GM19452 (cell line): ENCODE measurements around the gene NUTF2.
"Not testable (repeated sequence)": the region's sequence is repeated elsewhere in the genome, so short reads cannot be mapped to it uniquely, and the experiment has no call there.

Source experiments
- ATAC-seq: cut with Tn5 transposase; IDR thresholded peaks from one replicate; pipeline ENCODE4 v1.9.1; 2021; ENCODE audit not compliant: unreplicated experiment

NUTF2 gene

DNA sequence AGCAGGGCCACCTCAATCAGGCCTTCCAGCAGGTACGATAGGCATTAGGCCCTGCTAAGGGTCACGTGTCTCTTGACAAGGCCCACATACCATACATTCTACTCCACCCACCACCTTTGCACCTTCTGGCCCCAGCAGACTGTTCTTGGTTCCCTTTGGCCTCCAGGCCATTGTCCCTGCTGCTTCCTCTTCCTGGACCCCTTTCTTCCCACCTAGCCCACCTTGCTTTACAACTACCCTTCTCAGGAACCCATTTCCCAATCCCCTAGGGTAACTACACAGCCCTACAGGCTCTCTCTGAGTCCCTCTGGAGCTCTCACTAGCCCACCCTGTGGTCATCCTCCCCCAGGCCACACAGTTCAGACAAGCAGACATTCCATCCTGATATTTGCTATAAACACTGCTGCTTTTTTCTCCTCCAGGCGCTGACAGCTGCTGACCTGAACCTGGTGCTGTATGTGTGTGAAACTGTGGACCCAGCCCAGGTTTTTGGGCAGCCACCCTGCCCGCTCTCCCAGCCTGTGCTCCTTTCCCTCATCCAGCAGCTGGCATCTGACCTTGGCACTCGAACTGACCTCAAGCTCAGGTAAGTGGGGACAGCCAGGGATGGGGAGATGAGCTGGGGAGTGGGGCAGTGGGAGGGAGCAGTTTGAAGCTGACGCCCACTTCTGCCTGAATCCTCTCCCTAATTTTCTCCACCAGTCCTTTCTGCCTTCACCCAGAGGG, 36.6 kb downstream of the NUTF2 start:
- ATAC-seq = no peak

DNA sequence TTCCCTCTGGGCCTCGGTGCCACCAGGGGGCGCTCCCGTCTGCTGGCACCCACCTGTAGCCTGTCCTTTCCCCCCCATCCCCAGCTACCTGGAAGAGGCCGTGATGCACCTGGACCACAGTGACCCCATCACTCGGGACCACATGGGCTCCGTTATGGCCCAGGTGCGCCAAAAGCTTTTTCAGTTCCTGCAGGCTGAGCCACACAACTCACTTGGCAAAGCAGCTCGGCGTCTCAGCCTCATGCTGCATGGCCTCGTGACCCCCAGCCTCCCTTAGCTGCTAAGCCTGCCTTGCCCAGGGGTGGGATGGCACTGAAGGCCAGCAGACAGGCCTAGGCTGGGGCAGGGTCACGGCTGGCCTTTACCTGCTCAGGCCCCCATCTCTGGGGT, 37.1 kb downstream of the NUTF2 start:
- no peak for ATAC-seq

DNA sequence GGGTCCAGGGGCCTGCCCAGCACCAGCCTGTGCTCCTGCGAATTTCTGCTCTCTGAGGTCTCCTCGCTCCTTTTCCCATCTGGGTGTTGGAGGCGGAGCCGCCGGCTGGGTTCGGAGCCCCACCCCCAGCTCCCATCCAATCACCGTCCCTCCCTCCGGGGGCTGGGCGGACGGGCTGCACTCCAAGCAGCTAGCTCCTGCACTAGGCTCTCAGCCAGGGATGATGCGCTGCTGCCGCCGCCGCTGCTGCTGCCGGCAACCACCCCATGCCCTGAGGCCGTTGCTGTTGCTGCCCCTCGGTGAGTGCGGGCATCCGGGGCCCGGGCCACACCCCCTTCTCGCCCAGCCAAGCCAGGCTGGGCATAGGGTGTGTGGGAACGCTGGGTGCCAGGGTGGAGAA, 38.0 kb downstream of the NUTF2 start, which contains the start of gene NRN1L:
Gene NRN1L, plus strand, starts transcription at position 202 of the 400 bp plus-strand sequence. Its CDS starts 19 bp downstream, at position 221.
- no peak for ATAC-seq

DNA sequence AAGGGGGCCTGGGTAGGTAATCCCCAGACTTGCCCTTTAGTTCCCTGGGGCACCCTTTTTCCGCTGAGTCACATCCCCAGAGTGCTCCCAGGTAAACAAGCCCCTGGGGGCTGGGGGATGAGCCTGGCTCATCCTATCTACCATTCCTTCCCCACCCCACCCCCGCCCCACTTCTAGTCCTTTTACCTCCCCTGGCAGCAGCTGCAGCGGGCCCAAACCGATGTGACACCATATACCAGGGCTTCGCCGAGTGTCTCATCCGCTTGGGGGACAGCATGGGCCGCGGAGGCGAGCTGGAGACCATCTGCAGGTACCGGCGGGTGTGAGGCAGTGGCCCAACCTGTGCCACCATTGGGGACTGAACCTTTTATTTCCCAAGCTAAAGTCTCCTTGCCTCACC, 38.8 kb downstream of the NUTF2 start:
- ATAC-seq = no peak

DNA sequence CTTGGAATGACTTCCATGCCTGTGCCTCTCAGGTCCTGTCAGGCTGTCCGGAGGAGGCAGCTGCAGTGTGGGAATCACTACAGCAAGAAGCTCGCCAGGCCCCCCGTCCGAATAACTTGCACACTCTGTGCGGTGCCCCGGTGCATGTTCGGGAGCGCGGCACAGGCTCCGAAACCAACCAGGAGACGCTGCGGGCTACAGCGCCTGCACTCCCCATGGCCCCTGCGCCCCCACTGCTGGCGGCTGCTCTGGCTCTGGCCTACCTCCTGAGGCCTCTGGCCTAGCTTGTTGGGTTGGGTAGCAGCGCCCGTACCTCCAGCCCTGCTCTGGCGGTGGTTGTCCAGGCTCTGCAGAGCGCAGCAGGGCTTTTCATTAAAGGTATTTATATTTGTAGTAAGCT, 39.2 kb downstream of the NUTF2 start:
- no peak for ATAC-seq

DNA sequence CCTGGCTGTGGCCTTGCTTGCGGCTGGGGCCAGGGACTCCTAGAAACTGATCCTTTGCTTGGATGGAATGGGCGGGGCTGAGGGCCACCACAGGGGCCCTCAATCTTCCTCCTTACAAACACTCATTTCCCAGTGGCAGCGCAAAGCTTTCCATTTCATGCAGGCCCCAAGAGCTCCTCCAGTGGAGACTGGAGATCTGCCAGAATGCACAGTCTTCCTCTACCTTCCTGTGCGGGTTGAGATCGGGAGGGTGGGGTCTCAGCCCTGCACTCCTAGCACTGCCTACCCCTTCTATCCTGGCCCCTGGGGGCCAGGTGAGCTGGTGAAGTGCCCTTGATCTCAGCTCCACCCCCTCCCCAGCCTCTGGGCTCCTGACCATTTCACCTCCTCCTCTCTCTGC, 39.7 kb downstream of the NUTF2 start:
- no peak for ATAC-seq

DNA sequence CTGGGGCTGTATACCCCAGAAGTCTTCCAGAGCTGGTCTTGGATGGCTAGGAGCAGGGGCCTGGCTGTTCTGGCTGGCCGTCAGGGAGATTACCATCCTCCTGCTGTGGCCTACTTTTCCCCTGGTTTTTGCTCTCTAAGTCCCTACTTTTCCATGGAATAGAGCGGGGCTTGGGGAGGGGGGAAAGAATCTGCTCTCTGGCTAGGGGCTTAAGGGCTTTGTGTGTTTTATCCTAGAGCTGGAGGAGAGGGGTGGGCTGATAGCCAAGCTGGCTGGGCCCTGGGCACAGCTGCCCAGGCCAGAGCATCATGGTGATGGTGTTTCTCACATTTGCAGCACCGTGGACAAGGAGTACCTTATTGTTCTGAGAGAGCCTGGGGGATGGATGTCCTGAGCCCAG, 41.6 kb downstream of the NUTF2 start:
- no peak for ATAC-seq

DNA sequence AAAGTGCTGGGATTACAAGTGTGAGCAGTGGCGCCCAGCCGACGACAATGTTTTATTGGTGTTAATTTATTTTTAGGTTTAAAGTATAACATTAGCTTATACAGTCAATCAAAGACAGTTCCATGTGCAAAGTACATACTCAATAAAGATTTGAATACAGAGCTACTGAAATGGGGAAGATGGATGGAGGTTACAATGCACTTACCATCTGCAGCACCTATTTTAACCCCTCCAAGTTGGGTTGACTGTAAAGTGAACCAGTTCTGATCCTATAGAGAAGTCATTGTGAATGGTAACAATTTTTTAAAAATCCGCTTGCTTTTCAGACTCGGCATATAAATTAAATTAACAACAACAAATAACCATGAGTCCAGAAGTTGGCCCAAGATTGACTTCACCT, 45.6 kb downstream of the NUTF2 start:
- no peak for ATAC-seq

DNA sequence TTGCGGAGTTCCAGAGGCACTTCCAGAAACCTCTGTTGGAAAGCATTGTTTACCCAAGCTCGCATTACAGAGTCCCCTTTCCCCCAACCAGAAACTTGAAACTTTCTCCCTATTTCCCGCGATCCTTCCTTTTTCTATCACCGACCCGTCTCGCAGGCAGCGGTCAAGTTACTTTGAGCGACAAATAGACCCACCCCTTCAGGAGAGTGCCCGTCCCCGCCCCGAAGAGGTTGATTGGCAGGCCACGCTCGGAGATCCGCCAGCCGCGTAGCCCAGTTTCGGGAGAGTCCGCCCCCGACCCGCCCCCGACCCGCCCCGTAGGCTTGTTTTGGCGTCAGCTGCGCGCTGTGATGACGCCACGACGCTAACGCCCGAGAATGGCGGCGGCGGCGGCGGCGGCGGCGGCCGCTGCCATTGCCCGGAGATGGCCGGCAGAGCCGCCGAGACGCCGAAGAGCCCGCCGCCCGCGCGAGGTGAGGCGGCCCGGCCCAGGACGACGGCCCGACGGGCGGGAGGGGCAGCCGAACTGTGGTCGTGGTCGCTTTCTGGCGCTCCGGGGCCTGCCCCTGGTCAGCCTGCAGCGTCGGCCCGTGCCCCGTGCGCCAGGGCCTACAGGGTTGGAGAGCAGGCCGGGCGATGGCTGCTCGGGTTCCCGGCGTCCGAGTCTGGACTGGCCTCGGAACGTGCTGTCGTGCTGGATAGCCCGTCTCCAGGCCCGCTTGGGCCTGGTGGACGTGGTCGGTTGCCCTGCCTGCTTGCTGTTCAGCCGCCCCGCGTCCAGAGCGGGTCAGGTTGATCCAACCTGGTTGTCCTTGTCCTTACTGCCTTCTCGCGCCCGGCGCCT, 46.4 kb downstream of the NUTF2 start, which contains the start of gene PSKH1:
Gene PSKH1, plus strand, starts transcription at position 356 of the 844 bp plus-strand sequence. CDS start 15,496 bp downstream, outside the sequence.
- ATAC-seq = peak; percentile 84

DNA sequence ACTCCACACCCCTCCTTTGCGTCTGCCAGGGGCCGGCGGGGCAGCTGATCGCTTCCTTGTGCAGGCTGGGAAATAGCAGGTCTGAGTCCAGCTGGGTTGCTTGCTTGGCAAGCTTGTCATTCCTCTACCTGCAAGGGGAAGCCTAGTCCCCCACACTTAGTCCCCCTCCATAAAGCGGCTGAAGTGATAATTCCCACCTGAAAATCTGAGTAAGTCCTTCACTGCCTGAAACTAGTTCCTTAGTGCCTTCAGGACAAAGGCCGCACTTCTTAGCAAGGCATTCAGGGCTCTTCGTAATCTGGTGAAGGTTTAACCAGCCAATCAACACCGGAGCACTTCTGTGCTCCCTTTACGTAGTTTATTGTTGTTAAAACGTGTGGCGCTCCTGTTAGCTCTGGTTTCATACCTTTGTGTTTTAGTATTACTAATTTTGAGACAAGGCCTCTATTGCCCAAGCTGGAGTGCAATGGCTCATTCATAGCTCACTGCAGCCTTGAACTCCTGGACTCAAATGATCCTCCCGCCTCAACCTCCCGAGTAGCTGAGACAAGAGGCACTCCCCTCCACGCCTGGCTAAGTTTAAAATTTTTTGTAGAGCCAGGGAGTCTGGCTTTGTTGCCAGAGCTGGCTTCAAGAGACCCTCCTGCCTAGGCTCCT, 47.1 kb downstream of the NUTF2 start:
- no peak for ATAC-seq

DNA sequence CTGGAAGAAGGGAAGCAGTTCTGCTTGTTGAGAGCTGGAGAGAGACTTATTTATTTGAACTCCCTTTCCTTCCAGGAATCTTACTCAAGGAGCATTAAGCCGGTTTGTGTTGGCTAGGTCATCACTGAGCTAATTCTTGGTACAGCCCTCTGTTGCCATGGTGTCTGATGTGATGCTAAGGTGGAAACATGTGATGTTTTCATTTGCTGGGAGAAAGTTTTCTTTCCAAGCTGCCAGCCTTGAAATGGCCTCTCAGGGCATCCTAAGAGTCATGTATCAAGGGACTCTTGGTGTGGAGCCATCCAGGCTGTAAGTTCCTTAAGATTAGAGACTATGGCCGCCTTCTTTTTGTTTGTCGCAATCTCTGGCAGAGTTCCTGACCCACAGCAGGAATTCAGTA, 50.5 kb downstream of the NUTF2 start:
- no peak for ATAC-seq

DNA sequence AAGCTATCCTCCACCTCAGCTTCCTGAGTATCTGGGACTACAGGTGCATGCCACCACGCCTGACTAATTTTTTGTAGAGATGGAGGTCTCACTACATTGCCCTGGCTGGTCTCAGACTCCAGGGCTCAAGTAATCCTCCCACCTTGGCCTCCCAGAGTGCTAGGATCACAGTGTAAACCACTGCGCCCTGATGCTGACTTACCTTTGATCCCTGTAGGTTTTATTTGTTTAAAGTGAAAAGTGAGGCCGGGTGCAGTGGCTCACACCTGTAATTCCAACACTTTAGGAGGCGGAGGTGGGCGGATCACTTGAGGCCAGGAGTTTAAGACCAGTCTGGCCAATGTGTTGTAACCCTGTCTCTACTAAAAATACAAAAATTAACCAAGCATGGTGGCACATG, 55.0 kb downstream of the NUTF2 start:
- ATAC-seq = no peak

DNA sequence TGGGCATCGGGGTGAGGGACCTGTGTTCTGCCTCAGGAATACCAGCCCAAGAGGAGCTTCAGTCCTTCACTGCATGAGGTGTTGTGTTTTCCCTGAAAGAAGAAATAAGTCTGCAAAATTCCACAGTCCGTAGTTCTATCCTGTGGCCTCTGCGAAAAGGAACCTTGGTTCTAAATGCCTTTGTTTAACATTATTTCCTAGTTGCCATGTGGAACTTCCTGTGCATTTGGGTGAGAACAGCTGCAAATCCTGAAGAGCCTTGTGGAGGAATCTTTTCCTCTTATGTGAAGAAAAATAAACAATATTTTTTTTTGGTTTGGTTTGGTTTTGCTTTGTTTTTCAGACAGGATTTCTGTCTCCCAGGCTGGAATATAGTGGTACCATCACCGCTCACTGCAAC, 56.1 kb downstream of the NUTF2 start:
- no peak for ATAC-seq

DNA sequence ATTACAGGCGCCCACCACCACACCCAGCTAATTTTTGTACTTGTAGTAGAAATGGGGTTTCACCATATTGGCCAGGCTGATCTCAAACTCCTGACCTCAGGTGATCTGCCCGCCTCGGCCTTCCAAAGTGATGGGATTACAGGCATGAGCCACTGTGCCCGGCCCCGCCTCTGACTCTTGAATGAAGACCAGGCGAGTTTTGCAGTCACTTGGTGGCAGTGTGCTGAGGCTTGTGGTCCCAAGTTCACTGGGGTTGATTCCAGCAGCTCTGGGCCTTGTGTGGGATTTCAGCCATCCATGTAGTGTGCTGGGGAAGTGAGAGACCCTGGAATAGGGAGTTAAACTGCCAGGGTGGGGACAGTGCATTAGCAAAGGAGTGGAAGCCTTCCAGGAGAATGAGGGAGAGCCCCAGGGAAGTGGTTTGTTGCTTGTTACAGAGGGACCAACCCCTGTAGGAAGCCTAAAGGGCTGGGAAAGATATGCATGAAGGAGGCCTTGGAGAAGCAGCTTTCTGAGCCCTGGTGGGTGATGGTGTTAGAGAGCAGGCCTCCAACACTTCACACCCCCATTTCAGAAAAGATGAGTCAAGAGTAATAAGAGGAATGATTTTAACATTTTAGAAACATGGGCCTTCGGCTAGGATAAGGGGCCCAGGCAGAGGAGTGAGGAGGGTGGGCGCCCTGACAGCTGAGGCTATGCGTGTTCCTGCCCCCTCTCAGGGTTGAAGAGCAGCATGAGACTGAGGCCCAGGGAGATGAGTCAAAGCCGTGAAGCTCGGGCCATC, 60.9 kb downstream of the NUTF2 start:
- no peak for ATAC-seq

DNA sequence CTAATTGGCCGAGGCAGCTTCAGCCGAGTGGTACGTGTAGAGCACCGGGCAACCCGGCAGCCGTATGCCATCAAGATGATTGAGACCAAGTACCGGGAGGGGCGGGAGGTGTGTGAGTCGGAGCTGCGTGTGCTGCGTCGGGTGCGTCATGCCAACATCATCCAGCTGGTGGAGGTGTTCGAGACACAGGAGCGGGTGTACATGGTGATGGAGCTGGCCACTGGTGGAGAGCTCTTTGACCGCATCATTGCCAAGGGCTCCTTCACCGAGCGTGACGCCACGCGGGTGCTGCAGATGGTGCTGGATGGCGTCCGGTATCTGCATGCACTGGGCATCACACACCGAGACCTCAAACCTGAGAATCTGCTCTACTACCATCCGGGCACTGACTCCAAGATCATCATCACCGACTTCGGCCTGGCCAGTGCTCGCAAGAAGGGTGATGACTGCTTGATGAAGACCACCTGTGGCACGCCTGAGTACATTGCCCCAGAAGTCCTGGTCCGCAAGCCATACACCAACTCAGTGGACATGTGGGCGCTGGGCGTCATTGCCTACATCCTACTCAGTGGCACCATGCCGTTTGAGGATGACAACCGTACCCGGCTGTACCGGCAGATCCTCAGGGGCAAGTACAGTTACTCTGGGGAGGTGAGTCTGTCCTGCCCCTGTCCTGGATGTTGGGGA, 62.5 kb downstream of the NUTF2 start:
- no peak for ATAC-seq

DNA sequence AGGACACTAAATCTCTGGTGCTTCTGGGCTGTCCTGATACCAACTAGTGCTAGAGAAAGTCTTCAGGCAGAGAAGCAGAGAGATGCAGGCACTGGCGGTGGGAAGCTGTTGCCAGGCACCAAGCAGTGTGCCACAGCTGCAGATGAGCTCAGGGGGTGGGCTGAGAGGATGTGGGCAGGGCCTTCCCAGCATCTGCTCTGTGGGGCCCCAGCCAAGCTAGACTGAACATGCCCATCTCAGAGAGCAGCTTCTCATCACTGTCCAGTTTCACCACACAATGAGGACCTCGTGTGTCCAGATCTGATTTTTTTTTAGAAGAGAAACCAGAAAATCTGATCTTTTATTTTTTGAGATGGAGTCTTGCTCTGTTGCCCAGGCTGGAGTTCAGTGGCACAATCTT, 63.4 kb downstream of the NUTF2 start:
- ATAC-seq = peak; percentile 64

DNA sequence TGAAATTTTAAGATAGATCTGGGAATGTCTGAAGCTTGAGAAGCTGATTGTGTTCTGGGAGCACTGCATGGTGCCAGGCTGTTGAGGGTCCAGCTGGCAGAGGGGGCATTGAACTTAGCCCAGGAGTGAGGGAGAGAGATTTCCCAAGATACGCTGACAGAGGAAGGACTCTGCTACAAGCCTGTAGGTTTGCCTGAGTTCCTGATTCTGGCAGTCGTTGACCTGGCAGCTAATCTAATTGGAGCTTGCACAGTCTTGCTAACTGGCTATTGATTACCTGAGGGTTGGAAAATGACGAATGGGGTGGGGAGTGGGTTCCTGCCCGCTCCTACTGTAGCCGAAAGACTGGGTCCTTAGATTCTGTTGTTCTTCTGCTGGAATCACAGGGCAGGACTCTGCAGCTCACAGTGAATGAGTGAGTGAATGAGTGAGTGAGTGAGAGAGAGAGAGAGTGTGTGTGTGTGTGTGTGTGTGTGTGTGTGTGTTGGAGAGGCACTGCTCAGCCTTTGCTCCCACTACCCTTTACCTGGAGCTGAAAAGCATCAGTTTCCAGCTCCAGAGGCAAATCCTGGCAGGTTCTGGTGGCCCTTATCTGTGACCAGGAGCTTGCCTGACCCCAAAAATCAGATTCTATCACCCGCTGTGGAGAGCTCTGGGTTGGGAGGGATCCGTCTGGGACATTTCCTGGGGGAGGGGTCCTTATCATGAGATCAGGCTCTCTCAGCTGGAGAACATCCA, 68.2 kb downstream of the NUTF2 start:
- no peak for ATAC-seq

DNA sequence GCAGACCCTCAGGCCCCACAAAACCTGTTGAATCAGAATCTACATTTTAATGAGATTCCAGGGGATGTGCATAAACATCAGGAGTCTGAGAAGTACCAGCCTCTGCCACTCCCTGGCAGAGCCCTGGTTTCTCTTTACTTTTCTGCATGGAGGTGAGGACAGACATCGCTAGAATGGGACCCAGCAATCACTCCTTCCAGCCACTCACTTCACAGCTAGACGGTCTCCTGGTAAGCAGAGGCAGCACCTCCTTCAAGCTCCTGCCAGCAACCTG, 68.7 kb downstream of the NUTF2 start:
- not testable (repeated sequence) for ATAC-seq

DNA sequence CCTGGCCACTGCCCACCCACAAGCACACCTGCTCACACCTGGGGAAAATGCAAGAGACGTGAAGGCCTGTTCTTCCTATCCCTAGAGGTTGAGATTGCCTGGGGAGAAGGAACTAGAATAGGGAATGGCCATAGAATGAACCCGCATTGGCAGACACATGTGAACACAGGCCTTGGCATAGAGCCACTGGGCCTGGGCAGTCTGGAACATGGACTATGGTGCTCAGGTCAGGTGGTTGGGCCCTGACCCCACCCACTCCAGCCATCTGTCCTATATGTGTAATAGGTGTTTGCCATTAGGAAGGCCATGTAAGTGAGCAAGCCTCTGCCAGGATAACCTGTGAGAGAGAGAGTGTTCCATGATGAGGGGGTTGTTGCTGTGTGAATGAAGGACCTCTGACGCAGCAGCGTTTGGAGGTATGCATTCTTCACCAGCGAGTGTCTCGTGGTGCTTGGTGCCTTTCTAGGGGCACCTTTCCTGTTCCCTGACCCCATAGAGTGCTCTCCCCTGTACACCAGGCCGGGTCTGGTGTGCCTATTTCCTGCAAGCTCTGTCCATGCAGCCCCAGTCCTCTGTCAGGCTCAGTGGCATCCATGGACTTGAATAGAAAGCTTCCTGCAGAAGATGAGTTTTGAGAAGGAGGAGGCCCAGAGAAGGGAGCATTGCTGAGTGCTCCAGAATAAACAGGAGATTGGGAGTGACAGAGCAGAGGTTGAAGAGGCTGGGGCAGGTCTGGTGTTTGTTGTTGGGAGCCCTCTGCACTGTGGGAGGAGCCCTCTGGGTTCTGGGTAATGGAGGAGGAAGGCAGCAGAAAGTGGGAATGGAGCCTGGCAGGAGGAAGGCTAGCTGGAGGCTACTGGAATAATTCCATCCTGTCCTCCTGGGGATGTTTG, 69.3 kb downstream of the NUTF2 start:
- ATAC-seq = no peak
